HepG2 (cell line): ENCODE measurements around the gene CHRNA5. TPM values are rescaled to one million over a fixed set of nuclear protein-coding genes. Genes with fewer than 3 reads are reported as not detected.

Experiments
- ATAC-seq: fragments of 200-7000 bp; cut with Tn5 transposase; 3 replicates; pipeline ENCODE4 v1.9.1; 2020; ENCODE audit warnings: mild to moderate bottlenecking, moderate library complexity
- BruUV-seq: library from RNA; stranded (reverse); fragments of 400-500 nt; replicated peaks from 2 replicates; lab custom pipeline; 2021; lab: Mats Ljungman, UMichigan
- CTCF ChIA-PET: fragments of 300-600 bp; formaldehyde crosslinking; extraction: SDS; loops from one replicate; lab custom pipeline; 2021; ENCODE audit warnings: low total read pairs, inconsistent platforms, low intra/inter-chr PET ratio; lab: Yijun Ruan, JAX
- POLR2A ChIA-PET: fragments of 350-600 bp; sonication (Branson Sonifier 250); formaldehyde crosslinking; loops from one replicate; lab custom pipeline; 2020; ENCODE audit warnings: antibody characterized with exemption, inconsistent platforms; lab: Yijun Ruan, JAX
- DNase-seq: peaks from one replicate; pipeline ENCODE4 v3.0.0-alpha.2; 2015; ENCODE audit warnings: low spot score
- FAIRE-seq: peaks from 3 replicates; lab custom pipeline; 2011; peaks lifted over from hg19 to GRCh38; lab: Jason Lieb, UNC
- H2AFZ ChIP-seq: one replicate; pipeline ENCODE4 v1.6.1; 2011; ENCODE audit warnings: low read length, inconsistent platforms
- H3K27ac ChIP-seq: fragments of 300-600 bp; 3 replicates; pipeline ENCODE4 v1.8.0; 2011; ENCODE audit warnings: mixed run types, mild to moderate bottlenecking, mixed read lengths, low read length, inconsistent platforms; ENCODE audit not compliant: insufficient read depth; ENCODE audit errors: extremely low read length
- H3K27me3 ChIP-seq, 2 experiments: fragments of 200-600 bp in 1 of 2; 2 replicates in 1 of 2; 3 replicates in 1 of 2; pipeline versions ENCODE4 v1.6.0 to v1.8.0; 2011; ENCODE audit warnings: low read length in 2 of 2, mild to moderate bottlenecking in 2 of 2, moderate library complexity in 2 of 2, inconsistent platforms in 1 of 2; ENCODE audit not compliant: insufficient read depth in 2 of 2, control insufficient read depth in 1 of 2
- H3K36me3 ChIP-seq, 2 experiments: fragments of 200-600 bp in 1 of 2; replicated peaks in 1 of 2; 2 replicates in 1 of 2; 3 replicates in 1 of 2; pipeline versions ENCODE4 v1.5.1 to v1.8.0; 2011; ENCODE audit warnings: low read length in 2 of 2, inconsistent platforms in 1 of 2; ENCODE audit not compliant: insufficient read depth in 2 of 2, control insufficient read depth in 1 of 2
- H3K4me1 ChIP-seq: 2 replicates; pipeline ENCODE4 v1.5.1; 2012; ENCODE audit warnings: low read length, inconsistent platforms; ENCODE audit not compliant: insufficient read depth
- H3K4me2 ChIP-seq: 2 replicates; pipeline ENCODE4 v1.6.0; 2011; ENCODE audit warnings: low read depth, low read length, inconsistent platforms
- H3K4me3 ChIP-seq, 3 experiments: fragments of 200-600 bp in 1 of 3; sonication (generic), shearing (Covaris generic) in 1 of 3; replicated peaks in 1 of 3; 2 replicates each; pipeline ENCODE4 v1.5.1; 2011 to 2016; ENCODE audit warnings: low read length in 3 of 3, inconsistent platforms in 2 of 3, low read depth in 2 of 3, mild to moderate bottlenecking in 2 of 3, control low read depth in 1 of 3, mixed read lengths in 1 of 3; ENCODE audit not compliant: insufficient read depth in 1 of 3
- H3K79me2 ChIP-seq: one replicate; pipeline ENCODE4 v1.6.1; 2011; ENCODE audit warnings: low read length, inconsistent platforms; ENCODE audit not compliant: insufficient read depth
- H3K9ac ChIP-seq: 2 replicates; pipeline ENCODE4 v1.6.0; 2011; ENCODE audit warnings: mild to moderate bottlenecking, low read depth, low read length, inconsistent platforms; ENCODE audit not compliant: insufficient read depth
- H3K9me3 ChIP-seq: 2 replicates; pipeline ENCODE4 v1.5.1; 2012; ENCODE audit warnings: mild to moderate bottlenecking, low read length
- H4K20me1 ChIP-seq: 2 replicates; pipeline ENCODE4 v1.6.0; 2011; ENCODE audit warnings: inconsistent platforms, mild to moderate bottlenecking, low read length, moderate library complexity; ENCODE audit not compliant: insufficient read depth
- MYC ChIP-seq: sonication (generic); formaldehyde crosslinking; IDR thresholded peaks from 2 replicates; pipeline ENCODE4 v1.9.0; 2021; ENCODE audit warnings: missing genetic modification reagents, borderline replicate concordance
- PLRG1 ChIP-seq: fragments of 450-650 bp; conservative IDR thresholded peaks from 2 replicates; pipeline ENCODE4 v1.6.1; 2016
- ZKSCAN5 ChIP-seq: sonication (generic); formaldehyde crosslinking; IDR thresholded peaks from 2 replicates; pipeline ENCODE4 v1.5.1; 2020; ENCODE audit warnings: mild to moderate bottlenecking, missing genetic modification reagents
- ZNF124 ChIP-seq: sonication (generic); formaldehyde crosslinking; IDR thresholded peaks from 2 replicates; pipeline ENCODE4 v1.4.0; 2020; ENCODE audit warnings: missing genetic modification reagents
- ZNF232 ChIP-seq: sonication (generic); formaldehyde crosslinking; IDR thresholded peaks from 2 replicates; pipeline ENCODE4 v1.4.0; 2020; ENCODE audit warnings: missing genetic modification reagents, borderline replicate concordance
- WGBS: methylation state at CpG from one replicate; pipeline ENCODE4 v1.1.6; 2017; ENCODE audit warnings: low lambda C conversion rate; 5-methylcytosine and 5-hydroxymethylcytosine counted together
- in situ Hi-C: cut with HindIII; loops from 2 replicates; pipeline ENCODE4 v1.10.0; 2017; ENCODE audit warnings: low pct_unique_long_range_greater_than_20kb; ENCODE audit not compliant: extremely low pct_ligation_motif_present
- intact Hi-C: fragments of 100-400 bp; cut with micrococcal nuclease; formaldehyde crosslinking; loops from one replicate; pipeline ENCODE4 v1.10.0; 2022; ENCODE audit not compliant: unreplicated experiment
- polyA plus RNA-seq, 8 experiments: library from polyadenylated mRNA; depleted of rRNA in 3 of 8; stranded (reverse) in 7 of 8; unstranded in 1 of 8; fragments of >200 nt; fragmentation: Illumina TruSeq in 4 of 8; extraction: Trizol in 4 of 8; gene quantifications; 2 replicates each; pipeline versions ENCODE4 v1.2.1 to v1.2.3, GENCODE V29; 2011 to 2016; ENCODE audit warnings: low read depth in 4 of 8, missing spikeins in 1 of 8, mixed read lengths in 1 of 8; ENCODE audit not compliant: insufficient read depth in 1 of 8
- total RNA-seq, 5 experiments: library from RNA; depleted of rRNA; stranded (reverse); fragments of >200 nt; fragmentation: Illumina TruSeq; extraction: Trizol; gene quantifications; 2 replicates each; pipeline ENCODE4 v1.2.3, GENCODE V29; 2016; ENCODE audit warnings: low read depth in 1 of 5
- TF ChIP-seq, protein P1 (sequence below): sonication (generic); formaldehyde crosslinking; IDR thresholded peaks from 2 replicates; pipeline ENCODE4 v1.5.1; 2020; ENCODE audit warnings: missing genetic modification reagents, mild to moderate bottlenecking, borderline replicate concordance
- TF ChIP-seq, protein P2 (sequence below): sonication (generic); formaldehyde crosslinking; IDR thresholded peaks from 2 replicates; pipeline ENCODE4 v1.9.0; 2021; ENCODE audit warnings: missing genetic modification reagents, borderline replicate concordance

CHRNA5 gene
- total and polyA plus RNA-seq, 2 of the 13 experiments (the other 11 are each of a cell fraction or from before 2014, with no cell fraction given), result 3.7 to 10.5 TPM

GRCh38 chr15:78635346-78635745, 70.0 kb downstream of the CHRNA5 start:
- intact Hi-C loops (no loop called here), in situ Hi-C loops (loop anchor here (5.0 kb wide), 1 partner anchor 72 kb away; no protein-coding TSS in a partner anchor)
- Histone ChIP-seq H3K27me3 (peaks cover 1 to 20% of the 10 kb centered on the region in 2 experiments; a peak in 2 of 5 replicates), H3K9me3 (no peaks in the 10 kb centered on the region), H4K20me1 (no peaks in the 10 kb centered on the region), H3K4me1 (no peaks in the 10 kb centered on the region), H3K9ac (no peak overlapping the region), H3K4me2 (no peak overlapping the region), H3K36me3 (no peaks in the 10 kb centered on the region), H3K4me3 (no peak overlapping the region), H3K79me2 (no peaks in the 10 kb centered on the region), H2AFZ (no peak overlapping the region), H3K27ac (no peak overlapping the region)
- TF ChIP-seq ZKSCAN5 (CRISPR knock-in tag), result no peak
- no peak for TF ChIP-seq MYC
- TF ChIP-seq, protein P1, sequence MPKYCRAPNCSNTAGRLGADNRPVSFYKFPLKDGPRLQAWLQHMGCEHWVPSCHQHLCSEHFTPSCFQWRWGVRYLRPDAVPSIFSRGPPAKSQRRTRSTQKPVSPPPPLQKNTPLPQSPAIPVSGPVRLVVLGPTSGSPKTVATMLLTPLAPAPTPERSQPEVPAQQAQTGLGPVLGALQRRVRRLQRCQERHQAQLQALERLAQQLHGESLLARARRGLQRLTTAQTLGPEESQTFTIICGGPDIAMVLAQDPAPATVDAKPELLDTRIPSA (CRISPR knock-in tag), result no peak
- TF ChIP-seq, protein P2, sequence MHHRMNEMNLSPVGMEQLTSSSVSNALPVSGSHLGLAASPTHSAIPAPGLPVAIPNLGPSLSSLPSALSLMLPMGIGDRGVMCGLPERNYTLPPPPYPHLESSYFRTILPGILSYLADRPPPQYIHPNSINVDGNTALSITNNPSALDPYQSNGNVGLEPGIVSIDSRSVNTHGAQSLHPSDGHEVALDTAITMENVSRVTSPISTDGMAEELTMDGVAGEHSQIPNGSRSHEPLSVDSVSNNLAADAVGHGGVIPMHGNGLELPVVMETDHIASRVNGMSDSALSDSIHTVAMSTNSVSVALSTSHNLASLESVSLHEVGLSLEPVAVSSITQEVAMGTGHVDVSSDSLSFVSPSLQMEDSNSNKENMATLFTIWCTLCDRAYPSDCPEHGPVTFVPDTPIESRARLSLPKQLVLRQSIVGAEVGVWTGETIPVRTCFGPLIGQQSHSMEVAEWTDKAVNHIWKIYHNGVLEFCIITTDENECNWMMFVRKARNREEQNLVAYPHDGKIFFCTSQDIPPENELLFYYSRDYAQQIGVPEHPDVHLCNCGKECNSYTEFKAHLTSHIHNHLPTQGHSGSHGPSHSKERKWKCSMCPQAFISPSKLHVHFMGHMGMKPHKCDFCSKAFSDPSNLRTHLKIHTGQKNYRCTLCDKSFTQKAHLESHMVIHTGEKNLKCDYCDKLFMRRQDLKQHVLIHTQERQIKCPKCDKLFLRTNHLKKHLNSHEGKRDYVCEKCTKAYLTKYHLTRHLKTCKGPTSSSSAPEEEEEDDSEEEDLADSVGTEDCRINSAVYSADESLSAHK (CRISPR knock-in tag), result no peak
- TF ChIP-seq ZNF124 (CRISPR knock-in tag), result no peak
- no peak for TF ChIP-seq ZNF232
- no peak for TF ChIP-seq PLRG1
- WGBS, result 10% methylated on average over 3 of the region's 10 CpGs
- ChIA-PET CTCF (no interaction called here), POLR2A (no interaction called here)
- ATAC-seq, result no peak
- FAIRE-seq, result no peak
- BruUV-seq, result no TSS peak
- DNase-seq, result no peak
